KOPT-K1 (cell line): Measurements from ENCODE around the gene ZNF285.
"Not testable (repeated sequence)": the region's sequence is repeated elsewhere in the genome, so short reads cannot be mapped to it uniquely, and the experiment has no call there.

ENCODE experiments used
- H3K27ac ChIP-seq: fragments of 200-600 bp; sonication (generic); 2 replicates; pipeline ENCODE4 v1.5.1; 2016; ENCODE audit warnings: antibody characterized with exemption, mild to moderate bottlenecking, low read depth, low read length; ENCODE audit not compliant: poor library complexity, severe bottlenecking
- H3K36me3 ChIP-seq: fragments of 200-600 bp; sonication (generic); 2 replicates; pipeline ENCODE4 v1.5.1; 2017; ENCODE audit warnings: antibody characterized with exemption, mild to moderate bottlenecking, low read length, moderate library complexity; ENCODE audit not compliant: insufficient read depth
- H3K9me3 ChIP-seq: fragments of 200-600 bp; sonication (generic); 2 replicates; pipeline ENCODE4 v1.5.1; 2017; ENCODE audit warnings: antibody characterized with exemption, low read length, mild to moderate bottlenecking; ENCODE audit not compliant: insufficient read depth, poor library complexity, severe bottlenecking

The ZNF285 gene

DNA sequence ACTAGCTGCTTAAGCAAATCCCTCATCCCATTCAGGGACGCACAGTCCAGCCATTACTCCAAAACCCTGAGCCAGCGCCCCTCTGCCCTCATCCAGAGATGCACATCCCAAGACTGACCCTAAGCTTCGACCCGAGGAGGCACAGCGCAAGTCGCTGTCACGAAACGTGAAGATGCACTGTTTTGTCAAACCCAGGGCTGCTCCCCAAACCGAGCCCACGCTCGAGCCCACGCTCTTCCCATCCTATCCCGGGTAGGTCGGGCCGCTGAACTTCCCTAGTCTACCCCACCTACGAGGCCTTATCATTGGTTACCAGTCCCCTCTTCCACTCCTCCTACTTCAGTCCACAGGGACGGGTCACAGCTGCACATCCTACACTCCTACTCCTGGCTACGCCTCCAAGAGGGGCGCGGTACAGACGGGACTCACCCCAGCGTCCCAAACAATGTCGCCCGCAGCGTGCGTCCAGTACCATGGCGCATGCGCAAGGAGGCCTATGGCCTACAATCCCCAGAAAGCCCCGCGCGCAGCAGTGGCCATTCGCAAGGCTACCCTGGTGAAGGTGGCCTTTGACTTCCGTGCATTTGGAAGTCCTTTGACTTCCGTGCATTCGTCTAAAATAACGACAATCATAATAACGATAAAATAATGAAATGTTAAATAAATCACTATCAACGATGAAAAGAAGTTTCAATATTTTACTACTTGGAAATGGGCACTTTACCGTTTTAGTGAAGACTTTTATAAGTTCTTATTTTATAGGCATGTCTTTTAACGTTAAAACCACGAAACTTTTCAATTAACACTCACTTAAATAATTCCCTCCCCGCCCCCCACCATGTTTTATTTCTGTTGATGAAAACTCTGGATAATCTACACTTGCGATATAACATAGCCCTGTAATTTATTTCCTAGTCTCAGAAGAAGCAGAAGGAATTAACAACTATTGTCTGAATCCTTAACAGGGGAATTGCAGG lies at the start of gene ZNF285:
TSS of gene ZNF285 (minus strand) at position 470 of the 977 bp plus-strand sequence. CDS start 4,395 bp downstream, outside the sequence.
- Histone ChIP-seq H3K36me3 (no peaks in the 10 kb centered on the region), H3K9me3 (peaks cover 7% of the 10 kb centered on the region), H3K27ac (no peak within 1 kb of the TSS)

DNA sequence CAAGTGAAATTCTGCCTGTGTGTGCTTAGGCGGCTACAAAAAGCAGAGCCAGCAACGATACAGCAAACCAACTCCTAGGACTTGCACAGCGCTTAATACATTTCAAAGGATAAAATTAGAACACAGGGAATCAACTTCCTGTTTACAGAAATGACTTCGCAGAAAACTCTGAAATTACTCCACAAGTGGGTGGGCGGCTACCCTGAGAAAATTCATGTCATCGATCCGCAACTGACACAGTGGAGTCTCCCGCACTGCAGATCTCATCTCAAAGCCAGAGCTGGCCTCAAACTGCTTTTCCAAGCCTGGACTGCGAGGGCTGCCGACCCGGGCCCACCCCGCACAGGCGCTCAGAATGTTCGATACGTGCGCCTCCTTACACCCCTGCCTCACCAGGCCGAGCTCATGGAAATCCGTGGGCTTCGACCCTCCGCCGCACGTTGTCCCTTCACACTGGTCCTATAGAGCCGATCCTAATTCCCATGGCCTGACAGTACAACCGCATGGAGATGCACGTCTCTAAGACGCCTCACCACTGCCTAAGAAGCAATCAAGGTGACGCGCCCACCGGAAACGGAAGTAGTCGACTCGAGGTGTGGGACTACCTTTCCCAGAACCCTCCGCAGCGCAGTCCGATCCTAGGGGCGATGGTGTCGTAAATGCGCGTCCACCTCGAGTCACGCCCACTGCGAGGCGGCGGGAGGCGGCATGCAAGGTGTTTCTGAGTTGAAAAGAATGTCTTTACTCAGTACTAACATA lies 46.7 kb upstream of the ZNF285 start, which contains the start of gene ZNF229:
TSS of gene ZNF229 (minus strand) at position 557 of the 759 bp plus-strand sequence. CDS start 5,625 bp downstream, outside the sequence.
- Histone ChIP-seq H3K36me3 (no peaks in the 10 kb centered on the region), H3K9me3 (peaks cover 29% of the 10 kb centered on the region), H3K27ac (no peak within 1 kb of the TSS)

DNA sequence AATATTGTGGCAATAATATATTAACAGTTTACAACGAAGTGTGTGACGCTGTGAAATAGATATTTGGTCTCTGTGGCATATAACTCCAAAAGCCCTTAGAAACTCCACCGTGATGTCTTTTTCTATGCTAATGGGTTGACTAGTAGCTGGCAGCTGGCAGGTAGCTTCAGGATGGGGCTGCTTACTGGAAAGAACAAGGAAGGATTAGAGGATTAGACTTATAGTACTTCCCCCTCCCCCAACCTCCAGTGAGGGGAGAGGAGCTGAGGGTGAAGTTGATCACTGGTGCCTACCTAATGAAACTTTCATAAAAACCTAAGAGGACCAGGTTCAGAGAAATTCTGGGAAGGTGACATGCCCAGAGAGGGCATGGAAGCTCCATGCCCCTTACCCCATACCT lies 37.0 kb upstream of the ZNF285 start:
- H3K27ac ChIP-seq = no peak overlapping the region
- H3K9me3 ChIP-seq = peaks cover 8% of the 10 kb centered on the region
- no peaks in the 10 kb centered on the region for H3K36me3 ChIP-seq

DNA sequence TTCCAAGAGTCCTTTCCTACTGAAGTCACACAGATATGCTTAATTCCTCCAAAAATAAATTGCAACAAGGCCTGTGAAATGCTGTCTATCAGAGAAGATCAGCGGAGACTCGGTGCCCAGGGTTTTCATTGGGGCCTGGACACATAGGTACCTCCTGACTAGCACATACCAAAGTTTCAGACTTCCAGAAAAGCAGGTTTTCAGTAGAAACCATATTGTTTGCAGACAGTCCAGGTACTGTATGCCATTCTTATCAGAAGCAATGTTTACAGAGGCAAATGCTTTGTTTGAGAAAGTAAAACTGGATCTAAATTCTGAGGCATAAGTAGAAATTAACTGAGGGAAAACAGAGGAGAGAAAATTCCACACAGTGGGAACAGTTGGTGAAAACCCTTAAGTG lies 34.0 kb upstream of the ZNF285 start:
- no peaks in the 10 kb centered on the region for H3K36me3 ChIP-seq
- no peak overlapping the region for H3K27ac ChIP-seq
- H3K9me3 ChIP-seq = peaks cover 8% of the 10 kb centered on the region

DNA sequence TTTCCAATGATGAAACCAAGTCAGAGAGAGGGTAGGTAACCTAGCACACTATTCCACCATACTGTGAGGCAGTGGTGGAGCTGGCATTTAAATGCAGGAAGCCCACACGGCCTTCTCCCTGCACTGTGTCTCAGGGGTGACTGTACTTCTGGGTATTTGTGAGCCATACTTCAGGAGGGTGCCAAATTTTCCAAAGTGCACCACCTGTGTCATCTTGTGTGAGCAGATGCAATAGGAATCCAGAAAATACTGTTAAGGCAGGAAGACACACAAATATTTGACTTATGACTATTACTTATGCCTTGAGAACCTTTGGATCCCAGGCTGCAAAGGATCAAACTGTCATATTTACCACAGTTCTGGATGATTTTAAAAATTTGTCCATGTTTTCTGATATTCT lies 29.5 kb upstream of the ZNF285 start:
- Histone ChIP-seq H3K27ac (no peak overlapping the region), H3K9me3 (peaks cover 24% of the 10 kb centered on the region), H3K36me3 (no peaks in the 10 kb centered on the region)

DNA sequence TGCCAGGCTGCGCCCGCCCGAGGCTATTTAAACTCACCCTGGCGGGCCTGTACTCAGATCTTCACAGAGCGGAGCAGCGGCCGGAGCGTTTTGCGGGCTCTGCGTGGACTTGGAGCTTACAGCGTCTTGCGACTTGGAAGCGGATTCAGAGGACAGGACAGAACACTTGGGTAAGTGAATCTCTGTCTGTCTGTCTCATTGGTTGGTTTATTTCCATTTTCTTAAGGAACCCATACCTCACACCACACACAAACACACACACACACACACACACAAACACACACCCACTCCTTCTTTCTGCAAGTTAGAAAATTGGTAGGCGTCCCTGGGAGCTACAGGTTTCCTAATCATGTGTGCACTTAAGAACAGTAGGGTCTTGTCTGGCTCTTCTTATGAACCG lies 14.1 kb upstream of the ZNF285 start:
- H3K36me3 ChIP-seq, H3K27ac ChIP-seq: not testable (repeated sequence)
- H3K9me3 ChIP-seq = peaks cover 12% of the 10 kb centered on the region

DNA sequence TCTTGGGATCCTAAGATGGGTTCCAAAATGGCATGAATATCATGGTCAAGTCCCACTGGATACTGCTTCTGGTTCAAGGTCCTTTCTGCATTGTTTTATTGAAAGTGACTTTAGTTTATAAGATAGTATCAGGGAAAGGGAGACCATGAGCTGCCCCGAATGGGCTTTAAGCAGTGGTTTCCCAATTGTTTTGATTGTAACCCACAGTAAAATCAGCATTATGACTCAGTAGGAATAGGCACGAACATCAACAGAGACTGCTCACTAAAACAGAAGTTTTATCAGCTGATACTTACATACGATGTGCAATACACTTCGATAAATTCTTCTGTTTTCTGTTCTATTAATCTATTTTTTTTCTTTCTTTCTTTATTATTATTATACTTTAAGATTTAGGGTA lies 12.1 kb downstream of the ZNF285 start:
- H3K9me3 ChIP-seq, H3K27ac ChIP-seq, H3K36me3 ChIP-seq: not testable (repeated sequence)

DNA sequence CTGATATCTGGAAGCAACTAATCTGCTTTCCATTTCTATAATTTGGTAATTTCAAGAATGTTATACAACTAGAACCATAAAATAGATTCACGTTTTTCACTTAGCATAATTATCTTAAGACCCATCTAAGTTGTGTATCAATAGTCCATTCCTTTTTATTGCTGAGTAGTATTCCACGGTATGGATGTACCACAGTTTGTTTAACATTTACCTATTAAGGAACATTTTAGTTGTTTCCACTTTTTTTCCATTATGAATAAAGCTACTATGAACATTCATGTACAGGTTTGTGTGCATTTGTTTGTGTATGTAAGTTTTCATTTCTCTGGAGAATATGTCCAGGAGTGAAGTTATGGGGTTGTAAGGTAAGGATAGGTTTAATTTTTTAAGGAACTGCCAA lies 26.6 kb downstream of the ZNF285 start:
- no peaks in the 10 kb centered on the region for H3K9me3 ChIP-seq
- H3K36me3 ChIP-seq = no peaks in the 10 kb centered on the region
- H3K27ac ChIP-seq = no peak overlapping the region

DNA sequence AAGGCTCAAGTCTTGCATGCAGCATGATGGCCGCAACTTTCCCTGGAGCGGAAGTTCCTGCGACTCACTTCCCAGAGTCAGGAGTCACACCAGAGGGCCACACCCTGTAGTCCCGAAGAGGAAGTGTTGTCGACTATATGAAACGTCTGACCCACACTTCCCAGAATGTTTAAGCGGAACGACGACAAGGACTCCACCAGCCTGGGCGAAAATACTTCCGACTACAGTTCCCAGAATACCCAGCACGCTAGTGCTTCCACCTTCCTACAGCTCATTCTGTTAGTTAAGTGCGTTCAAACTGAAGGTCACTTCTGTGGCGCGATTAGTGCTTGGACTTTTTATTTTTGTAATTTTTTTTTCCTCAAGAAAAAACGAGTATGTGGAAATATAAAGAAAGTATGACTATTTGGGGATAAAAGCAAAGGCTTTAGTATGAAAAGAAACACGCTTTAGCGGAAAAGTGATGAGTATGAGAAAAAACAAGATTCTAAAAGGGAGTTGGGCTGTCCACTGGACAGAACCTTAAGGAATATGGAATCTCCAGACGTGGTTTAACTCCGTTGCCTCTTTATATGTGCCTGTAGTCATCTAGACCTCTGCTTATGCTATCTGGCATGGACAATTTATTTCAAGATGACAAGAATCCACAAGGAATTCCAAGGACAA lies 29.5 kb downstream of the ZNF285 start:
- H3K27ac ChIP-seq = no peak overlapping the region
- H3K9me3 ChIP-seq = peaks cover 2% of the 10 kb centered on the region
- no peaks in the 10 kb centered on the region for H3K36me3 ChIP-seq

DNA sequence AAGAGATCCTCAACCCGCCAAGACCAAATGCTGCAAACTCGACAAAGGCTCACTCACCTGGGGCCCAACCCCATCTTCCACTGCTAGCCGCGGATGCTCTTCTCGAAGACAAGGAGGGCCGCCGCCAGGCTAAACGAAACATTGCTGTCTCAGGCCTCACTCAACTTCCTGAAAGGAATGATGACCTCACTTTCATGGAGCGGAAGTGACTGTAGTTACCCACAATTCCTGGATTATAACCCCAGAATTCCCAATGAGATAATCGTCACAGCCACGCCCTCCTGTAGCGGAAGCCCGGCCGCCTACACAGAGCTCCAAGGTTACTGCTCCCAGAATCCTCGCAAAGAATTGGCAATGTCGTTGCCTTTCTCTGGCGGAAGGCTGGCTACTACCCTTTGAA lies 34.4 kb downstream of the ZNF285 start:
- Histone ChIP-seq H3K9me3 (peaks cover 4% of the 10 kb centered on the region), H3K27ac (no peak overlapping the region), H3K36me3 (no peaks in the 10 kb centered on the region)

DNA sequence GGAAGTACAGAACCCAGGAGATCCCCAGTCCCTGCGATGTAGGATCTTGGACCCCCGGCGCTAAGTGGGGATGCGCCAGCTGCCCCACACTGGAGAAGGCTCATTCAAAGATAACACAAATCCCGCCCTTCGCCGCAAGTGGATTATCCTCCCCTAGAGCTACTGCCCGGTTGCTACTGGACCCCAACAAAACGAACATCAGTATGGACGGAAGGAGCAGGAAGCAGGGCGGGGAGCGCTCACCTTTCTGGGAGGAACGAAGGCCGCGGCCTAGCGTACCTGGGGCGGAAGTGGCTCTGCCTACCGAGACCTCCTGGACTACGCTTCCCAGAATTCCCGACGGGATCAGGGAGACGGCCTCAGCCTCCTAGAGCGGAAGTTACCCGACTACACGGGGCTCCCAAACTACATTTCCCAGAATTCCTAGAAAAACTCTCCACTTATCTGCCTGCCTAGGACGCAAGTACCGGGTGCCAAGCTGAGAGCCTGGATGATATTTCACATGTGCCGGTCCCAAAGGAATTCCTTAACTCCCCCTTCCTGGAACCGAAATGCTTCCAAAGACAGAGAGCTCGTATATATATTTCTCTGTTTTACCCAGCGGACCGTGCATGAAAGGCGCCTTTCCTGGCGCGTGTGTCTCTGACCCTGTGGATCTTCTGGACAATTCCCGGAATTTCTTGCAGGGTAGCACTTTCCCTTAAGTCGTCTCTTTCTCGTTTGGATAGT lies 44.9 kb downstream of the ZNF285 start, which contains the start of gene ZNF112:
TSS of gene ZNF112 (minus strand) at position 298 of the 729 bp plus-strand sequence. CDS start 16,141 bp downstream, outside the sequence.
- H3K27ac ChIP-seq = no peak within 1 kb of the TSS
- peaks cover 5% of the 10 kb centered on the region for H3K9me3 ChIP-seq
- H3K36me3 ChIP-seq = no peaks in the 10 kb centered on the region

DNA sequence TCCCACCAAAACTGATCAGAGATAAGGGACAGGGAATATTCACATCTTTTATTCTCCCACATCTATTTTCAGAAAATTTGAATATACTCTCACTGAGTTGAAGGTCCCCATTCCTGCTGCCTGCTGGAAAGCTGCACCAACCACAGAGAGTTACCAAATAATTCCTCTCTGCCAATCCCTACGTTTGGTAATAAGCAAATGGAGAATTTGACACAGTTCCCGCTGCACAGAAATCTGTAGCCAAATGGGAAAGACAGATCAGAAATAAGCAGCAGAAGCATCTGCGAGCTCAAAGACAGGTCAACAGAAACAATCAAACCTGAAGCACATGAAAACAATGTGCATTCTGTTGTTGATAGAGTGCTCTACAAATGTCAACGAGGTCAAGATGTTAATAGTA lies 54.9 kb downstream of the ZNF285 start:
- peaks cover 10% of the 10 kb centered on the region for H3K9me3 ChIP-seq
- H3K27ac ChIP-seq = no peak overlapping the region
- H3K36me3 ChIP-seq = no peaks in the 10 kb centered on the region

DNA sequence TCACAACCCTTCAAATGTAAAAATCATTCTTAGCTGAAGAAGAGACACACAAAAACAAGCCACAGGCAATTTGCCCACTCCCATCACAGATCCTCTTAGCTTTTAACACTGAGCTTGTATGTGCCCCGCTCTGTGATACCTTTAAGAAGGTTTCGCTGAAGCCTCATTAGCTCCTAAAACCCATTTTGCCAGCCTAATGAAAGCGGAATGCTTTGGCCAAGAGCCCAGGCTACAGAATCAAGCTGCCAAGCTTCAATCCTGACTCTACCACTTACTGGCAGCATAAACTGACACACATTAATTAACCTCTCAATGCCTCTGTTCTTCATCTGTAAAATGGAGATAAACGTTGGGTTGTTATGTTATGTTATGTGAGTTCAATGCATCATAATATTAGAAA lies 55.4 kb downstream of the ZNF285 start:
- H3K9me3 ChIP-seq = peaks cover 10% of the 10 kb centered on the region

DNA sequence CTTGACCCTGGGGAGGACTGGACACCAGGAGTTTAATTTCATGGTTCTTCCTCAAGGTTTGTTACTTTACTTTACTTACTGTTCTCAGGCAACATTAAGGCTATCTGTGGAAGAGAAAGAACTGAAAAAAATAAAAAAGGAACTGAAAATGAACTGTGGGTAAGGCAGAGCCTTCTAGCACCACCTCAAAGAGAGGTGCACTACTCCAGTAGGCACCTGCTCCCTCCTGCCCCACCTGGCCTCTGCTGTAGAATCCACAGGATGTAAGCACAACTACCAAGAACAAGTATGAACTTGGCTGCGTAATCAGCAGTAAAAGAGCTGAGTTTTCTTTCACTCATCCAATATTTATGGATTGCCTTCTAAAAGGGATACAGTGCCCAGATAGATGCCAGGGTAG lies 57.2 kb downstream of the ZNF285 start:
- H3K27ac ChIP-seq = no peak overlapping the region
- peaks cover 12% of the 10 kb centered on the region for H3K9me3 ChIP-seq
- no peaks in the 10 kb centered on the region for H3K36me3 ChIP-seq

More for the DNA sequence above, 55.4 kb downstream of the ZNF285 start:
- Histone ChIP-seq H3K36me3 (no peaks in the 10 kb centered on the region), H3K27ac (no peak overlapping the region)
